HG03095 (cell line): ENCODE measurements around the gene CISD1.
A peak's percentile ranks its signal among the peaks of the same experiment; 100 is the strongest.

Experiments used
- ATAC-seq: cut with Tn5 transposase; IDR thresholded peaks from one replicate; pipeline ENCODE4 v1.9.1; 2021; ENCODE audit warnings: moderate library complexity; ENCODE audit not compliant: unreplicated experiment

Gene CISD1

GRCh38 chr10:58305821-58306220, 36.9 kb downstream of the CISD1 start:
- ATAC-seq = no peak

GRCh38 chr10:58307676-58308075, 38.7 kb downstream of the CISD1 start:
- no peak for ATAC-seq

DNA sequence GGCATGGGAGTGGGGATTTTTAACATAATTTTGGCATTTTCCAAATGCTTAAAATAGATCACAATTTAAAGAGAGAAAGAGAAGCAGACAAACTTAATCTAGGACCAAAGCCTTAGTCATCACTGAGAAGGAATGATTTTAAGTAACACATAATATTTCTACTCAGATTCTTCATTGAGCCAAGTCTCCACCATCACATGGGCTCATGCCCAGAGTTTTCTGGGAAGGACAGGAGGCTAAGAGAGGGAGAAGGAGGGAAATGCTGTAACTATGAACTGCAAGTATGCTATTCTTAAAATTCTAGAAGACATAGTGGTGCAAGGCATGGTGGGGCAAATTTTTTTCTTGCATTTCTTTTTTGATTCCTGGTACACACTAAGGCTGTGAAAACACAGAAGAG, 42.1 kb downstream of the CISD1 start:
- ATAC-seq = no peak

DNA sequence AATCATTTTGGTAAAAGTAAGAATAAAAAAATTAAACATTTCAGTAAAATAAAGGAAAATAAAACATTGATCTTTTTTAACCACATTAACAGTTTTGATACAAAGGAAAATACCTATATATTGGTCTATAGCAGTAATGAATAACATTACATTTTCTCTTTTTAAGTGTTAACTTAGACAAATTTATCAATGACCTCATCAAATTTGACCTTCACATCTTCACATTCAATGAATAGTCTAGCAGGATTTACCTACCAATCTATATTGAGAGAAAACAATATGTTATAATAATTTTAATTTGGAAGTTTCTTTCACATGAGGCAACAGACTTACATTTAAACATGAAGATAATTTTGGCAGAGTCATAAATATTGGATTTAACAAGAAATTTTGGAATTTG, 47.9 kb downstream of the CISD1 start:
- ATAC-seq = no peak

- no peak for ATAC-seq
Measured at GRCh38 chr10:58318346-58318745, 49.4 kb downstream of the CISD1 start.

DNA sequence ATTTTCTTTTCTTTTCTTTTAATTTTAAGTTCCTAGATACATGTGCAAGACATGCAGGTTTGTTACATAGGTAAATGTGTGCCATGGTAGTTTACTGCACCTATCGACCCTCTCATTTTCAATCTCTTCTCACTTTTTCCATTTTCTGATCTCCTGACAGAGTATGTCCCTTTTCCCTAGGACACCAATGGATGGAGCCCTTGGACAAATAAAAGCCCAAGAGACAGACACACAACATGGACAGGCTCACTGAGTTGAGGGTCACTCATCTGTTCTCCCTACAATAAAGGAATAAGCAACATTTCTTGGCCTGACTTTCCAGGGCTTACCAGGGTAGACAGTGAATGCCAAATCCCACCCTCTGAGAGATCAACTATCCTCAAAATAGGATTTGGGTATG, 50.6 kb downstream of the CISD1 start:
- ATAC-seq = no peak

DNA sequence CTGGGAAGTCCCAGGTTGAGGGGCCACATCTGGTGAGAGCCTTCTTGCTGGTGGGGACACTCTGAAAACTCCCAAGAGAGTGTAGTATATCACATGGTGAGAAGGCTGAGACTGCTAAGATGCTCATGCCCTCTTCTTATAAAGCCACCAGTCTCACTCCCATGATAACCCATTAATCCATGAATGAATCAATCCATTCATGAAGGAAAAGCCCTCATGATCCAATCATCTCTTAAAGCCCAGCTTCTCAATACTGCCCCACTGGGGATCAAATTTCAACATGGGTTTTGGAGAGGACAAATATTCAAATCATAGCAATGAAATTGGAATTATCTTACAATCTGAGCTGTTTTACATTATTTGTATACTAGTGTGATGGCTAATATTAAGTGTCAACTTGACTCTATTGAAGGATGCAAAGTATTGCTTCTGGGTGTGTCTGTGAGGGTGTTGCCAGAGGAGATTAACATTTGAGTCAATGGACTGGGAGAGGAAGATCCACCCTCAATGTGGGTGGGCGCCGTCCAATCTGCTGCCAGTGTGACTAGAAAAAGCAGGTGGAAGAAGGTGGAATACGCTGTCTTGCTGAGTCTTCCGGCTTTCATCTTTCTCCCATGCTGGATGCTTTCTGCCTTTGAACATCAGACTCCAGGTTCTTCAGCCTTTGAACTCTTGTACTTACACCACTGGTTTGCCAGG, 51.5 kb downstream of the CISD1 start:
- ATAC-seq = no peak

DNA sequence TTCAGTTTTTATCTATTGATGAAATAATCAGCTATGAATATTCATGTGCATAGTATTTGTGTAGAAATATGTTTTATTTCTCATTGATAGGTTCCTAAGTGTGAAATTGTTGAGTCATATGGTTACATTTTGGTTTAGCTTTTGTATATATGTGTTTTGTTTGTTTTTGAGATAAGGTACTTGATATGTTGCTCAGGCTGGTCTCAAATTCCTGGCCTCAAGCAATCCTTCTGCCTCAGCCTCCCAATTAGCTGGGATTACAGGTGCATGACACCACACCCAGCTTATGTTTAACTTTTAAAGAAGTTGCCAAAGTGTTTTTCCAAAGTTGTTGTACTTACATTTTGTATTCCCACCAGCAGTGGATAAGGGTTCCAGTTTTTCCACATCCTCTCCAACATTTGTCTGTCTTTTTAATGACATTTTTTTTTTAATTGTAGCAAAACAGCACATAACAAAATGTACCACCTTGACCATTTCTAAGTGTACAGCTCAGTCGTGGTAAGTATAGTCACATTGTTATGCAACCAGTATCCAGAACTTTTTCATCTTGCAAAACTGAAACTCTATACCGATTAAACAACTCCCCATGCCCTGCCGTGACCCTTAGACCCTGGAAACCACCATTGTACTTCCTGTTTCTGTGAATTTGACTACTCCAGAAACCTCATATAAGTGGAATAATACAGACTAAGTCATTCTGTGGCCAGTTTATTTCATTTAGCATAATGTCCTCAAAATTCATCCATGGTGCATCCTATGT, 53.3 kb downstream of the CISD1 start:
- peak; percentile 60 for ATAC-seq

GRCh38 chr10:58322835-58323209, 53.9 kb downstream of the CISD1 start:
- ATAC-seq = no peak

GRCh38 chr10:58326967-58327381, 58.0 kb downstream of the CISD1 start:
- ATAC-seq = no peak

DNA sequence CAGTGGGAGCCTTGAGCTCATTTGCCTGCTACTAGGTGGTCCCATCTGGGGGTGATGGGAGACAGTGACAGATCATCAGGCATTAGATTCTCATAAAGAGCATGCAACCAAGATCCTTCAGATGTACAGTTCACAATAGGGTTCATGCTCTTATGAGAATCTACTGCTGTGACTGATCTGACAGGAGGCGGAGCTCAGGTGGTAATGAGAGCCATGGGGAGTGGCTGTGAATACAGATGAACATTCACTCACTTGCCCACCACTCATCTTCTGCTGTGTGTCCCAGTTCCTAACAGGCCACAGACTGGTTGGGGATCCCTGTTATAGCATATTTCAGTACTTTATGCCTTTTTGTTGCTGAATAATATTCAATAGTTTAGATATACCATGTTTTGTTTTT, 59.3 kb downstream of the CISD1 start:
- ATAC-seq = no peak

- ATAC-seq = no peak
Measured at GRCh38 chr10:58330431-58330830, 61.5 kb downstream of the CISD1 start.

DNA sequence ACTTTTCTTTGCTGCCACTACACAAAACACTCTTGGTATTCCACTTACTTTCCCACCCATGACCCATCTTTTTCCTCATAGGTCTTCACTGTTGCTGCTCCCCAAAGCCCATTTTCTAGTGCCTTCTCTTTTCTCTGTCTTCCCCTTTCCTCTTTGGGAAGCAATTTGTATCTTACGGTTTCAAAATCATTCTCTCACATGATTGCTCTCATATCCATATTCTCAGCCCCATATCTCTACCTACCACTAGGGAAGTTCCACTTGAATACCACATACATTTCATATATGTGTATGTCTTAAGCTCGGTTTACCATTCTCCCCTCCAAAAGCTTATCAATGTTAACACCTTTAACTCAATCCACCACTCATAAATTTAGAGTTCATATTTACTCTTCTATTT, 62.7 kb downstream of the CISD1 start:
- ATAC-seq = no peak

- peak; percentile 98 for ATAC-seq
Measured at GRCh38 chr10:58334817-58335305, 65.9 kb downstream of the CISD1 start, which contains the start of gene UBE2D1. TSS of gene UBE2D1 (plus strand) at chr10:58335006. CDS start at chr10:58335202, 196 bp downstream.

DNA sequence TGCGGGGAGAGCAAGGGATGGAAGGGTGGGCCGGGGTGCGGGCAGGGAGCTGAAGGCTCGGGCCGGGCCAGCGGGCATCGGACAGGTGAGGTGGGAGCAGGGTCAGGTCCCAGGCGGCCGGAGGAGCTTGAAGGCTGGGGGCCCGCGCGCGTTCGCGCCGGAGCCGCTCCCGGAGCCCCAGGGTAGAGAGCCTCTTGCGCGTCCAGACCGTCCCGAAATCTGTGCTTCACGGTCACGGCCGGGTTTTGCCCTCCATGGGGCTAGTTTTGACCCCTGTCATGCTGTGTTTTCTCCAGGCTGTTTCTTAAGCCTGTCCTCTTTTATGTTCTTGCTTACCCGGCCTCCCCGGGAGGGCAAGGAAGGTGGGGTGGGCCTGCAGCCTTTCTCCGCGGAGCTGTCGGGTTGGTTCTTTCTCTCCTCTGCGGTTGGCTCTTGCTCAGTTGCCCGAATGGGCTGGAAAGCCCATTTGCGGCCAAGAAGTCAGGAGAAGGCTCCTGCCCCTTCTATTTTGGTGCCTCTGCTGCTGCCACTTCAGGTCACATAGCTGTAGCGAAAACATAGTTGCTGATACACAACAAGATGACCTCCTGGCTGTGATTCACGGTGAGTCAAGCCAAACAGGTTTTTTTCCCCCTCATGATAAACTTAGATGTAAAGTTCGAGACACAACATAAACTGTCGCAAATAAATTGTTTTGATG, 66.5 kb downstream of the CISD1 start:
- peak; percentile 40 for ATAC-seq

- no peak for ATAC-seq
Measured at GRCh38 chr10:58336242-58336641, 67.3 kb downstream of the CISD1 start.
